H1 (cell line): ENCODE data around the gene MLF2. TPM values are rescaled to one million over a fixed set of nuclear protein-coding genes. Genes with fewer than 3 reads are reported as not detected.

Experiments used
- PHF8 ChIP-seq: fragments of 200-600 bp; sonication (generic); conservative IDR thresholded peaks from 2 replicates; pipeline ENCODE4 v1.7.1; 2012; ENCODE audit warnings: low read depth, mild to moderate bottlenecking, inconsistent platforms, low read length, moderate library complexity
- POLR2A ChIP-seq, 2 experiments: IDR thresholded peaks; 1 replicate in 1 of 2; 2 replicates in 1 of 2; pipeline ENCODE4 v1.6.1; 2011; ENCODE audit warnings: low read depth in 2 of 2, low read length in 2 of 2, mild to moderate bottlenecking in 2 of 2; ENCODE audit errors: control extremely low read depth in 1 of 2
- TAF7 ChIP-seq: optimal IDR thresholded peaks from 2 replicates; pipeline ENCODE3; 2011; ENCODE audit warnings: low read depth, mild to moderate bottlenecking, inconsistent platforms, low read length, moderate library complexity, borderline replicate concordance
- polyA plus RNA-seq, 7 experiments: library from polyadenylated mRNA; depleted of rRNA in 3 of 7; stranded (reverse) in 5 of 7; unstranded in 2 of 7; fragments of >200 nt in 5 of 7; fragments of 200-250 nt in 2 of 7; gene quantifications; 1 replicate in 5 of 7; 2 replicates in 1 of 7; 4 replicates in 1 of 7; pipeline versions ENCODE4 v1.2.1 to v1.2.3, GENCODE V29; 2011 to 2013; ENCODE audit warnings: missing spikeins in 2 of 7, mixed read lengths in 2 of 7
- total RNA-seq: library from RNA; stranded (reverse); fragmentation: NEBNext Ultra II Directional; extraction: Animal tissue kit (Norgen Biotek cat#: 25700); gene quantifications from 2 replicates; pipeline ENCODE4 v1.2.1, GENCODE V29; 2021
- TF ChIP-seq, protein P1 (sequence below): fragments of 300-600 bp; sonication (generic); IDR thresholded peaks from 2 replicates; pipeline ENCODE4 v1.7.1; 2012; ENCODE audit warnings: low read length, moderate library complexity, mild to moderate bottlenecking, inconsistent platforms; ENCODE audit not compliant: insufficient replicate concordance

MLF2 gene
- total and polyA plus RNA-seq, 2 of the 8 experiments (the other 6 are each of a cell fraction or from before 2014, with no cell fraction given), result 229 to 401 TPM

DNA sequence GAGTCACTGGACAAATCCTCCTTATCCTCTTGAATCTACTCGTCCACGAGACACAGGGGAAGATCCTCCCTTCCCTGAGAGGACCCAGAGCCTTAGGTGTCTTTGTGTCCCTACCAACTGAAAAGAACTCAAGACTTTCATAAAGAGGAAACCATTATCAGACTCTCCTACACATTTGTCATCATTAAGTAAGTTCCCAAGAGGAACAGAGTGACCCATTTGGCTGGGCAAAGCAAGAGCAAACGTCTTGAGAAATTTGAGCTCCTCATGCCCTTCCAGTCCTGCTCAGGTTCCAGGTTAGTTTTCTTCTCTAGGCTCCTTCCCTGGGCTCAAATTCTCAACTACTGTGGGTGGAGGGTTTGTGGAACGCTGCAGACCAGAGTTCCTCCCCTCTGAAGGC lies 5.7 kb downstream of the MLF2 start (continued):
- TF ChIP-seq, protein P1, sequence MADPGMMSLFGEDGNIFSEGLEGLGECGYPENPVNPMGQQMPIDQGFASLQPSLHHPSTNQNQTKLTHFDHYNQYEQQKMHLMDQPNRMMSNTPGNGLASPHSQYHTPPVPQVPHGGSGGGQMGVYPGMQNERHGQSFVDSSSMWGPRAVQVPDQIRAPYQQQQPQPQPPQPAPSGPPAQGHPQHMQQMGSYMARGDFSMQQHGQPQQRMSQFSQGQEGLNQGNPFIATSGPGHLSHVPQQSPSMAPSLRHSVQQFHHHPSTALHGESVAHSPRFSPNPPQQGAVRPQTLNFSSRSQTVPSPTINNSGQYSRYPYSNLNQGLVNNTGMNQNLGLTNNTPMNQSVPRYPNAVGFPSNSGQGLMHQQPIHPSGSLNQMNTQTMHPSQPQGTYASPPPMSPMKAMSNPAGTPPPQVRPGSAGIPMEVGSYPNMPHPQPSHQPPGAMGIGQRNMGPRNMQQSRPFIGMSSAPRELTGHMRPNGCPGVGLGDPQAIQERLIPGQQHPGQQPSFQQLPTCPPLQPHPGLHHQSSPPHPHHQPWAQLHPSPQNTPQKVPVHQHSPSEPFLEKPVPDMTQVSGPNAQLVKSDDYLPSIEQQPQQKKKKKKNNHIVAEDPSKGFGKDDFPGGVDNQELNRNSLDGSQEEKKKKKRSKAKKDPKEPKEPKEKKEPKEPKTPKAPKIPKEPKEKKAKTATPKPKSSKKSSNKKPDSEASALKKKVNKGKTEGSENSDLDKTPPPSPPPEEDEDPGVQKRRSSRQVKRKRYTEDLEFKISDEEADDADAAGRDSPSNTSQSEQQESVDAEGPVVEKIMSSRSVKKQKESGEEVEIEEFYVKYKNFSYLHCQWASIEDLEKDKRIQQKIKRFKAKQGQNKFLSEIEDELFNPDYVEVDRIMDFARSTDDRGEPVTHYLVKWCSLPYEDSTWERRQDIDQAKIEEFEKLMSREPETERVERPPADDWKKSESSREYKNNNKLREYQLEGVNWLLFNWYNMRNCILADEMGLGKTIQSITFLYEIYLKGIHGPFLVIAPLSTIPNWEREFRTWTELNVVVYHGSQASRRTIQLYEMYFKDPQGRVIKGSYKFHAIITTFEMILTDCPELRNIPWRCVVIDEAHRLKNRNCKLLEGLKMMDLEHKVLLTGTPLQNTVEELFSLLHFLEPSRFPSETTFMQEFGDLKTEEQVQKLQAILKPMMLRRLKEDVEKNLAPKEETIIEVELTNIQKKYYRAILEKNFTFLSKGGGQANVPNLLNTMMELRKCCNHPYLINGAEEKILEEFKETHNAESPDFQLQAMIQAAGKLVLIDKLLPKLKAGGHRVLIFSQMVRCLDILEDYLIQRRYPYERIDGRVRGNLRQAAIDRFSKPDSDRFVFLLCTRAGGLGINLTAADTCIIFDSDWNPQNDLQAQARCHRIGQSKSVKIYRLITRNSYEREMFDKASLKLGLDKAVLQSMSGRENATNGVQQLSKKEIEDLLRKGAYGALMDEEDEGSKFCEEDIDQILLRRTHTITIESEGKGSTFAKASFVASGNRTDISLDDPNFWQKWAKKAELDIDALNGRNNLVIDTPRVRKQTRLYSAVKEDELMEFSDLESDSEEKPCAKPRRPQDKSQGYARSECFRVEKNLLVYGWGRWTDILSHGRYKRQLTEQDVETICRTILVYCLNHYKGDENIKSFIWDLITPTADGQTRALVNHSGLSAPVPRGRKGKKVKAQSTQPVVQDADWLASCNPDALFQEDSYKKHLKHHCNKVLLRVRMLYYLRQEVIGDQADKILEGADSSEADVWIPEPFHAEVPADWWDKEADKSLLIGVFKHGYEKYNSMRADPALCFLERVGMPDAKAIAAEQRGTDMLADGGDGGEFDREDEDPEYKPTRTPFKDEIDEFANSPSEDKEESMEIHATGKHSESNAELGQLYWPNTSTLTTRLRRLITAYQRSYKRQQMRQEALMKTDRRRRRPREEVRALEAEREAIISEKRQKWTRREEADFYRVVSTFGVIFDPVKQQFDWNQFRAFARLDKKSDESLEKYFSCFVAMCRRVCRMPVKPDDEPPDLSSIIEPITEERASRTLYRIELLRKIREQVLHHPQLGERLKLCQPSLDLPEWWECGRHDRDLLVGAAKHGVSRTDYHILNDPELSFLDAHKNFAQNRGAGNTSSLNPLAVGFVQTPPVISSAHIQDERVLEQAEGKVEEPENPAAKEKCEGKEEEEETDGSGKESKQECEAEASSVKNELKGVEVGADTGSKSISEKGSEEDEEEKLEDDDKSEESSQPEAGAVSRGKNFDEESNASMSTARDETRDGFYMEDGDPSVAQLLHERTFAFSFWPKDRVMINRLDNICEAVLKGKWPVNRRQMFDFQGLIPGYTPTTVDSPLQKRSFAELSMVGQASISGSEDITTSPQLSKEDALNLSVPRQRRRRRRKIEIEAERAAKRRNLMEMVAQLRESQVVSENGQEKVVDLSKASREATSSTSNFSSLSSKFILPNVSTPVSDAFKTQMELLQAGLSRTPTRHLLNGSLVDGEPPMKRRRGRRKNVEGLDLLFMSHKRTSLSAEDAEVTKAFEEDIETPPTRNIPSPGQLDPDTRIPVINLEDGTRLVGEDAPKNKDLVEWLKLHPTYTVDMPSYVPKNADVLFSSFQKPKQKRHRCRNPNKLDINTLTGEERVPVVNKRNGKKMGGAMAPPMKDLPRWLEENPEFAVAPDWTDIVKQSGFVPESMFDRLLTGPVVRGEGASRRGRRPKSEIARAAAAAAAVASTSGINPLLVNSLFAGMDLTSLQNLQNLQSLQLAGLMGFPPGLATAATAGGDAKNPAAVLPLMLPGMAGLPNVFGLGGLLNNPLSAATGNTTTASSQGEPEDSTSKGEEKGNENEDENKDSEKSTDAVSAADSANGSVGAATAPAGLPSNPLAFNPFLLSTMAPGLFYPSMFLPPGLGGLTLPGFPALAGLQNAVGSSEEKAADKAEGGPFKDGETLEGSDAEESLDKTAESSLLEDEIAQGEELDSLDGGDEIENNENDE, result no peak
- TF ChIP-seq POLR2A (IDR thresholded peaks at IDR 0.05; ENCODE audit: control extremely low read depth in 1 of 2, low read depth in 2 of 2, low read length in 2 of 2) (no peak), TAF7 (no peak), PHF8 (no peak)
